Ectodermal cell (in vitro differentiated cells): ENCODE data around the gene KSR1.

Experiments
- H3K27ac ChIP-seq: 2 replicates; pipeline ENCODE4 v1.7.0; 2013; ENCODE audit warnings: mild to moderate bottlenecking, low read depth, low read length; ENCODE audit not compliant: insufficient read depth, poor library complexity, severe bottlenecking
- H3K27me3 ChIP-seq: 2 replicates; pipeline ENCODE4 v1.7.0; 2013; ENCODE audit warnings: mild to moderate bottlenecking, low read length; ENCODE audit not compliant: insufficient read depth, control insufficient read depth, poor library complexity, severe bottlenecking
- H3K36me3 ChIP-seq: one replicate; pipeline ENCODE4 v1.7.0; 2013; ENCODE audit warnings: low read length; ENCODE audit not compliant: control insufficient read depth, insufficient read depth
- H3K4me1 ChIP-seq: one replicate; pipeline ENCODE4 v1.7.0; 2013; ENCODE audit warnings: low read length; ENCODE audit not compliant: control insufficient read depth, insufficient read depth
- H3K4me3 ChIP-seq: 2 replicates; pipeline ENCODE4 v1.7.0; 2013; ENCODE audit warnings: low read depth, low read length, control low read depth; ENCODE audit not compliant: insufficient read depth
- H3K9me3 ChIP-seq: 2 replicates; pipeline ENCODE4 v1.7.0; 2013; ENCODE audit warnings: mild to moderate bottlenecking, low read length, moderate library complexity; ENCODE audit not compliant: control insufficient read depth
- WGBS, 2 experiments: methylation state at CpG; one replicate each; pipeline ENCODE4 v1.1.7; 2013; ENCODE audit warnings: missing lambda C conversion rate in 2 of 2; 5-methylcytosine and 5-hydroxymethylcytosine counted together

KSR1 gene

GRCh38 chr17:27596566-27597187 lies 140.4 kb downstream of the KSR1 start:
- Histone ChIP-seq H3K4me3 (no peak overlapping the region), H3K27me3 (no peaks in the 10 kb centered on the region), H3K9me3 (no peaks in the 10 kb centered on the region), H3K27ac (no peak overlapping the region), H3K36me3 (no peaks in the 10 kb centered on the region), H3K4me1 (no peaks in the 10 kb centered on the region)
- WGBS, 2 experiments, result 94 to 97% methylated on average over 9 of the region's 9 CpGs

- Histone ChIP-seq H3K4me1 (no peaks in the 10 kb centered on the region), H3K4me3 (no peak overlapping the region), H3K9me3 (no peaks in the 10 kb centered on the region), H3K27me3 (no peaks in the 10 kb centered on the region), H3K36me3 (no peaks in the 10 kb centered on the region), H3K27ac (no peak overlapping the region)
- WGBS, 2 experiments, result 85 to 90% methylated on average over 10 of the region's 10 CpGs
These were observed 140.9 kb downstream of the KSR1 start for GRCh38 chr17:27597188-27597580.

GRCh38 chr17:27597783-27598320 lies 141.6 kb downstream of the KSR1 start:
- Histone ChIP-seq H3K4me1 (no peaks in the 10 kb centered on the region), H3K36me3 (no peaks in the 10 kb centered on the region), H3K27ac (no peak overlapping the region), H3K27me3 (no peaks in the 10 kb centered on the region), H3K4me3 (no peak overlapping the region), H3K9me3 (no peaks in the 10 kb centered on the region)
- WGBS, 2 experiments, result 94 to 96% methylated on average over 5 of the region's 5 CpGs

GRCh38 chr17:27598337-27599050 lies 142.2 kb downstream of the KSR1 start:
- Histone ChIP-seq H3K4me3 (no peak overlapping the region), H3K4me1 (no peaks in the 10 kb centered on the region), H3K9me3 (no peaks in the 10 kb centered on the region), H3K27me3 (no peaks in the 10 kb centered on the region), H3K27ac (no peak overlapping the region), H3K36me3 (no peaks in the 10 kb centered on the region)
- WGBS, 2 experiments, result 89 to 91% methylated on average over 17 of the region's 17 CpGs

GRCh38 chr17:27600471-27600870 lies 144.2 kb downstream of the KSR1 start:
- H3K36me3 ChIP-seq, result no peaks in the 10 kb centered on the region
- no peaks in the 10 kb centered on the region for H3K4me1 ChIP-seq
- no peak overlapping the region for H3K27ac ChIP-seq
- H3K27me3 ChIP-seq, result no peaks in the 10 kb centered on the region
- WGBS, 2 experiments, result 96% methylated on average over 8 of the region's 8 CpGs
- H3K4me3 ChIP-seq, result no peak overlapping the region
- H3K9me3 ChIP-seq, result no peaks in the 10 kb centered on the region

- no peaks in the 10 kb centered on the region for H3K36me3 ChIP-seq
- WGBS, 2 experiments, result 75 to 81% methylated on average over 11 of the region's 11 CpGs
These were observed 145.1 kb downstream of the KSR1 start for GRCh38 chr17:27601069-27601974.

GRCh38 chr17:27601975-27602302 lies 145.7 kb downstream of the KSR1 start:
- no peak overlapping the region for H3K27ac ChIP-seq
- no peak overlapping the region for H3K4me3 ChIP-seq
- no peaks in the 10 kb centered on the region for H3K36me3 ChIP-seq
- WGBS, 2 experiments, result 85 to 93% methylated on average over 2 of the region's 2 CpGs
- no peaks in the 10 kb centered on the region for H3K27me3 ChIP-seq
- no peaks in the 10 kb centered on the region for H3K4me1 ChIP-seq
- no peaks in the 10 kb centered on the region for H3K9me3 ChIP-seq

More at GRCh38 chr17:27601069-27601974, 145.1 kb downstream of the KSR1 start:
- Histone ChIP-seq H3K27ac (no peak overlapping the region), H3K9me3 (no peaks in the 10 kb centered on the region), H3K4me3 (no peak overlapping the region), H3K27me3 (no peaks in the 10 kb centered on the region), H3K4me1 (no peaks in the 10 kb centered on the region)

GRCh38 chr17:27602721-27603420 lies 146.6 kb downstream of the KSR1 start:
- WGBS, 2 experiments, result 62 to 64% methylated on average over 15 of the region's 15 CpGs
- no peak overlapping the region for H3K27ac ChIP-seq
- H3K4me3 ChIP-seq, result no peak overlapping the region
- H3K4me1 ChIP-seq, result no peaks in the 10 kb centered on the region
- H3K36me3 ChIP-seq, result no peaks in the 10 kb centered on the region
- no peaks in the 10 kb centered on the region for H3K27me3 ChIP-seq
- no peaks in the 10 kb centered on the region for H3K9me3 ChIP-seq

GRCh38 chr17:27603421-27603770 lies 147.1 kb downstream of the KSR1 start:
- WGBS, 2 experiments, result 82 to 85% methylated on average over 2 of the region's 2 CpGs
- no peak overlapping the region for H3K4me3 ChIP-seq
- H3K36me3 ChIP-seq, result no peaks in the 10 kb centered on the region

More at GRCh38 chr17:27603421-27603770, 147.1 kb downstream of the KSR1 start:
- H3K27ac ChIP-seq, result no peak overlapping the region
- no peaks in the 10 kb centered on the region for H3K4me1 ChIP-seq
- no peaks in the 10 kb centered on the region for H3K27me3 ChIP-seq
- H3K9me3 ChIP-seq, result no peaks in the 10 kb centered on the region
